Body of pancreas (tissue), 4 donors: ENCODE results near the gene GARIN5B.

ENCODE experiments used
- POLR2A ChIP-seq, 3 donors: fragments of 450-650 bp; IDR thresholded peaks; one replicate each; pipeline ENCODE4 v1.6.1; 2016; ENCODE audit warnings: antibody characterized with exemption in 3 of 3, mild to moderate bottlenecking in 2 of 3
- TF ChIP-seq, protein P1 (sequence below), 7 experiments: fragments of 450-650 bp in 4 of 7; fragments of 200-600 bp in 3 of 7; sonication (generic) in 3 of 7; IDR thresholded peaks; one replicate each; pipeline ENCODE4 v1.5.1; 2016 to 2019; ENCODE audit warnings: antibody characterized with exemption in 7 of 7

DNA sequence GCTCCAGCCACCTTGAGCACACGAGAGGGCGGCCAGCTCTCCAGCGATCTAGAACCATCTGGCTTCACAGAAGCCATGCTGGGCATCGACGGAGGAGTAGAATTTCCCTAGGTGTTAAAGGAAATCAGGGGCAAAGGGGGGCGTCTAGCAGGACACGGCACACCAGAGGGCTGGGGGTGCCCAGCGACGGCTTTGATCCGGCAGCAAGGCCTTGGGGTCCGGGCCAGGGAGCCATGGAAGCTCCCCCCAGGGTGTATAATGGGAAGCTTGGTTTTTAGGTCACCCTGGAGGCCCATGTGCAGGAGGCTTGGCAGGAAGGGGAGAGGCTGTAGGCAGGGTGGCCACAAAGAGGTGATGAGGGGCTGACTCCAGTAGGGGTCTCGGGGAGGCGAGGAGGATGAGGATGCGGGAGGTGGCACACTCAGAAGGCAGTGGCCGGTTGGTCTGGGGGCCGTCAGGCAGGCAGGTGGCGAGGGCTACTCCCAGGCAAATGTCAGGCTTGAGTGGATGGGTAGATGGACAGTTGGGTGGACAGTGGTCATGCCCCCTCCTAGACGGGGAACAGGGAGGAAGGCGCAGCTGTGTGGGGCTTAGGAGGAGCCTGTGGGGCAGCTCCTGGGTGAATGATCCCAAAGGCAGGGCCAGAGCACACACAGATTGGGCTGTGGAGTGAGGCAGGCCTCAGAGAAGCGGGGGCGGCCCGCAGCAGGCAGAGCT, 17.8 kb downstream of the GARIN5B start:
- TF ChIP-seq POLR2A (IDR thresholded peaks at IDR 0.05), result no peak
- TF ChIP-seq, protein P1, sequence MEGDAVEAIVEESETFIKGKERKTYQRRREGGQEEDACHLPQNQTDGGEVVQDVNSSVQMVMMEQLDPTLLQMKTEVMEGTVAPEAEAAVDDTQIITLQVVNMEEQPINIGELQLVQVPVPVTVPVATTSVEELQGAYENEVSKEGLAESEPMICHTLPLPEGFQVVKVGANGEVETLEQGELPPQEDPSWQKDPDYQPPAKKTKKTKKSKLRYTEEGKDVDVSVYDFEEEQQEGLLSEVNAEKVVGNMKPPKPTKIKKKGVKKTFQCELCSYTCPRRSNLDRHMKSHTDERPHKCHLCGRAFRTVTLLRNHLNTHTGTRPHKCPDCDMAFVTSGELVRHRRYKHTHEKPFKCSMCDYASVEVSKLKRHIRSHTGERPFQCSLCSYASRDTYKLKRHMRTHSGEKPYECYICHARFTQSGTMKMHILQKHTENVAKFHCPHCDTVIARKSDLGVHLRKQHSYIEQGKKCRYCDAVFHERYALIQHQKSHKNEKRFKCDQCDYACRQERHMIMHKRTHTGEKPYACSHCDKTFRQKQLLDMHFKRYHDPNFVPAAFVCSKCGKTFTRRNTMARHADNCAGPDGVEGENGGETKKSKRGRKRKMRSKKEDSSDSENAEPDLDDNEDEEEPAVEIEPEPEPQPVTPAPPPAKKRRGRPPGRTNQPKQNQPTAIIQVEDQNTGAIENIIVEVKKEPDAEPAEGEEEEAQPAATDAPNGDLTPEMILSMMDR (IDR thresholded peaks at IDR 0.05), result no peak
